NCI-H128 (cell line): ENCODE results near the gene CXCL9.
"Not testable (repeated sequence)": the region's sequence is repeated elsewhere in the genome, so short reads cannot be mapped to it uniquely, and the experiment has no call there.

Experiments used
- DNase-seq: peaks from one replicate; lab custom pipeline; 2025; ENCODE audit not compliant: unreplicated experiment; lab: John Stamatoyannopoulos, UW

CXCL9 gene

GRCh38 chr4:76007089-76007862 is at the start of gene CXCL9:
Gene CXCL9, minus strand, starts transcription at chr4:76007509. Its CDS starts 60 bp downstream, at chr4:76007449.
- DNase-seq, result no peak

- DNase-seq, result no peak
Observed at GRCh38 chr4:76055421-76055820, 48.1 kb upstream of the CXCL9 start.

- DNase-seq, result no peak
Observed at GRCh38 chr4:76055016-76055415, 47.7 kb upstream of the CXCL9 start.

GRCh38 chr4:76053730-76054129 is 46.4 kb upstream of the CXCL9 start:
- DNase-seq, result no peak

GRCh38 chr4:76050560-76051050 is 43.3 kb upstream of the CXCL9 start:
- DNase-seq, result not testable (repeated sequence)

GRCh38 chr4:76049860-76050416 is 42.6 kb upstream of the CXCL9 start:
- not testable (repeated sequence) for DNase-seq

- not testable (repeated sequence) for DNase-seq
Observed at GRCh38 chr4:76044686-76045085, 37.4 kb upstream of the CXCL9 start.

- not testable (repeated sequence) for DNase-seq
Observed at GRCh38 chr4:76043306-76043705, 36.0 kb upstream of the CXCL9 start.

- DNase-seq, result not testable (repeated sequence)
Observed at GRCh38 chr4:76042241-76042998, 35.1 kb upstream of the CXCL9 start.

GRCh38 chr4:76036855-76037254 is 29.5 kb upstream of the CXCL9 start:
- DNase-seq, result no peak

- DNase-seq, result no peak
Observed at GRCh38 chr4:76035799-76036380, 28.6 kb upstream of the CXCL9 start, which contains the start of gene CXCL11. Gene CXCL11, minus strand, starts transcription at chr4:76036070. Its CDS starts 83 bp downstream, at chr4:76035987.

- DNase-seq, result no peak
Observed at GRCh38 chr4:76035141-76035540, 27.8 kb upstream of the CXCL9 start.

GRCh38 chr4:76029300-76029699 is 22.0 kb upstream of the CXCL9 start:
- no peak for DNase-seq

- no peak for DNase-seq
Observed at GRCh38 chr4:76028350-76028765, 21.0 kb upstream of the CXCL9 start.

- no peak for DNase-seq
Observed at GRCh38 chr4:76024065-76024464, 16.8 kb upstream of the CXCL9 start.

- DNase-seq, result no peak
Observed at GRCh38 chr4:76023389-76023788, 16.1 kb upstream of the CXCL9 start, which contains the start of gene CXCL10. Gene CXCL10, minus strand, starts transcription at chr4:76023497. Its CDS starts 66 bp downstream, at chr4:76023431.

- DNase-seq, result no peak
Observed at GRCh38 chr4:76022677-76023076, 15.4 kb upstream of the CXCL9 start.

GRCh38 chr4:76022031-76022430 is 14.7 kb upstream of the CXCL9 start:
- no peak for DNase-seq

GRCh38 chr4:76017056-76017686 is 9.9 kb upstream of the CXCL9 start:
- no peak for DNase-seq

- DNase-seq, result no peak
Observed at GRCh38 chr4:76016393-76016792, 9.1 kb upstream of the CXCL9 start.

- no peak for DNase-seq
Observed at GRCh38 chr4:76013540-76013939, 6.2 kb upstream of the CXCL9 start.
